Measurements from ENCODE around the gene TEX264. TPM values are rescaled to one million over a fixed set of nuclear protein-coding genes. Genes with fewer than 3 reads are reported as not detected.

The TEX264 gene
- total RNA-seq, 4 donors from 2014 or later, result 35.5 to 72.1 (median 62.8) TPM

DNA sequence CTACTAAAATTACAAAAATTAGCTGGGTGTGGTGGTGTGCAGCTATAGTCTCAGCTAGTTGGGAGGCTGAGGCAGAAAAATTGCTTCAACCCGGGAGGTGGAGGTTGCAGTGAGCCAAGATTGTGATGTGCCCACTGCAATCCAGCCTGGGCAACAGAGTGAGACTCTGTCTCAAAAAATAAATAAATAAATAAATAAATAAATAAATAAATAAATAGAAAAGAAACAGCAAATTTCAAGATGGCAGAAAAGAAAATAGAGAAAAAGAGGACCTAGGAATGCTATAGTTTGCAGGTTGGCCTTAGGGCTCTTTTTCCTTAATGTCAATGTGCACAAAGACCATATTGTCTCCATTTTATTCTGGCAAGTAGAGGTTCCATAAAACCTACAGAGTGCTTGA, 79.8 kb downstream of the TEX264 start:
- TF ChIP-seq, protein P1, sequence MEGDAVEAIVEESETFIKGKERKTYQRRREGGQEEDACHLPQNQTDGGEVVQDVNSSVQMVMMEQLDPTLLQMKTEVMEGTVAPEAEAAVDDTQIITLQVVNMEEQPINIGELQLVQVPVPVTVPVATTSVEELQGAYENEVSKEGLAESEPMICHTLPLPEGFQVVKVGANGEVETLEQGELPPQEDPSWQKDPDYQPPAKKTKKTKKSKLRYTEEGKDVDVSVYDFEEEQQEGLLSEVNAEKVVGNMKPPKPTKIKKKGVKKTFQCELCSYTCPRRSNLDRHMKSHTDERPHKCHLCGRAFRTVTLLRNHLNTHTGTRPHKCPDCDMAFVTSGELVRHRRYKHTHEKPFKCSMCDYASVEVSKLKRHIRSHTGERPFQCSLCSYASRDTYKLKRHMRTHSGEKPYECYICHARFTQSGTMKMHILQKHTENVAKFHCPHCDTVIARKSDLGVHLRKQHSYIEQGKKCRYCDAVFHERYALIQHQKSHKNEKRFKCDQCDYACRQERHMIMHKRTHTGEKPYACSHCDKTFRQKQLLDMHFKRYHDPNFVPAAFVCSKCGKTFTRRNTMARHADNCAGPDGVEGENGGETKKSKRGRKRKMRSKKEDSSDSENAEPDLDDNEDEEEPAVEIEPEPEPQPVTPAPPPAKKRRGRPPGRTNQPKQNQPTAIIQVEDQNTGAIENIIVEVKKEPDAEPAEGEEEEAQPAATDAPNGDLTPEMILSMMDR (IDR thresholded peaks at IDR 0.05; ENCODE audit: low read depth), result no peak

DNA sequence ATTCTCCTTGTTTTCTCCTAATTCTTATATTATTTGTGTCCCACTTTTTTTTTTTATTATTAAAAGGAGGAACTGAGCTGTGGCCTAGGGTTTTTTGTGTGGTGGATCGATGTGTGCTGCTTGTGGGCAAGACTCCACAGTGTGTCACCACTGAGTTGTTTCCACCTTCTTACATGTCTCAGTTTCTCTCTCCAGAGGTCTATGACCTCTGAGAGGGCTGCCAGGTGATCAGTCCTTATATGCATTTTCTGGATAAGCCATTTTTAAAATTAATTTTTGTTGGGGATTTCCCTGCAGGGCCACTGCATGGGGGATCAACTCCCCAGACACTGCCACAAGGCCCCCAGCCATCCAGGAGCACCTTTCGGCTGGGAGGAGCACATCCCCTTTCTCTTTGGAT, 80.2 kb downstream of the TEX264 start:
- TF ChIP-seq, protein P1 (IDR thresholded peaks at IDR 0.05; ENCODE audit: low read depth), result no peak

Small RNA genes lying within 50 kb of the gene (small RNA-seq; reads per million reads assigned to genes)
- 1,666 reads per million, percentile 99 among the genes with 10 or more reads in this experiment for gene RNA5SP132

Other genes with a start within 250 kb of the TEX264 start
- 10 to 100 TPM; 13.9 to 22.4 (median 19.6) TPM for gene DCAF1, start 171.2 kb upstream of the TEX264 start, total RNA-seq
- 10 to 100 TPM; 17.6 to 41.8 (median 18.3) TPM for gene RAD54L2, start 132.5 kb upstream of the TEX264 start, total RNA-seq
- under 1 TPM in 1 of 4 donors, not detected in 3; 0.17 TPM for gene GRM2, start 35.8 kb downstream of the TEX264 start, total RNA-seq
- not detected for gene IQCF6, start 108.0 kb downstream of the TEX264 start, total RNA-seq
- not detected for gene IQCF2, start 190.4 kb downstream of the TEX264 start, total RNA-seq
- not detected for gene IQCF5, start 204.3 kb downstream of the TEX264 start, total RNA-seq
- gene IQCF1, start 232.1 kb downstream of the TEX264 start, total RNA-seq, result not detected